Erythroblast (primary cell): ENCODE data around the gene AXL.

ENCODE experiments used
- DNase-seq, 2 experiments: peaks; one replicate each; lab custom pipeline; 2025; lab: John Stamatoyannopoulos, UW
- GATA1 ChIP-seq: IDR thresholded peaks from 2 replicates; pipeline ENCODE4 v1.6.1; 2011; ENCODE audit warnings: low read depth, mild to moderate bottlenecking, control low read depth, low read length, moderate library complexity
- POLR2A ChIP-seq: IDR thresholded peaks from 2 replicates; pipeline ENCODE4 v1.6.1; 2011; ENCODE audit warnings: mild to moderate bottlenecking, low read length

AXL gene

GRCh38 chr19:41194157-41194552, 24.9 kb upstream of the AXL start:
- TF ChIP-seq POLR2A: no peak
- no peak for TF ChIP-seq GATA1
- no peak for DNase-seq

GRCh38 chr19:41195675-41196497, 23.1 kb upstream of the AXL start:
- no peak for DNase-seq
- no peak for TF ChIP-seq POLR2A
- TF ChIP-seq GATA1: no peak

GRCh38 chr19:41198559-41198958, 20.5 kb upstream of the AXL start:
- no peak for DNase-seq
- no peak for TF ChIP-seq POLR2A
- TF ChIP-seq GATA1: no peak

GRCh38 chr19:41203371-41203770, 15.7 kb upstream of the AXL start:
- no peak for DNase-seq
- TF ChIP-seq GATA1: no peak
- no peak for TF ChIP-seq POLR2A

GRCh38 chr19:41204338-41204737, 14.7 kb upstream of the AXL start:
- peak; percentile 80 to 88 for DNase-seq

GRCh38 chr19:41205995-41206394, 13.0 kb upstream of the AXL start:
- TF ChIP-seq POLR2A (no peak), GATA1 (no peak)

GRCh38 chr19:41206456-41206855, 12.6 kb upstream of the AXL start:
- TF ChIP-seq POLR2A (no peak), GATA1 (no peak)
- no peak for DNase-seq

More at GRCh38 chr19:41205995-41206394, 13.0 kb upstream of the AXL start:
- no peak for DNase-seq

GRCh38 chr19:41206926-41207750, 11.9 kb upstream of the AXL start:
- DNase-seq: peak; percentile 37 to 47
- TF ChIP-seq GATA1 (no peak), POLR2A (no peak)

GRCh38 chr19:41214161-41214560, 4.9 kb upstream of the AXL start:
- DNase-seq: no peak
- TF ChIP-seq GATA1 (no peak), POLR2A (no peak)

GRCh38 chr19:41217741-41218140, 1.3 kb upstream of the AXL start:
- no peak for DNase-seq
- TF ChIP-seq GATA1: no peak
- TF ChIP-seq POLR2A: no peak

GRCh38 chr19:41218249-41218614, 791 bp upstream of the AXL start:
- no peak for DNase-seq
- TF ChIP-seq POLR2A (no peak), GATA1 (no peak)

- DNase-seq: no peak
- TF ChIP-seq POLR2A (no peak), GATA1 (no peak)
Measured at GRCh38 chr19:41219924-41220567, 1.0 kb downstream of the AXL start.

GRCh38 chr19:41220811-41221210, 1.8 kb downstream of the AXL start:
- TF ChIP-seq GATA1 (no peak), POLR2A (no peak)
- no peak for DNase-seq
